Measurements from ENCODE around the gene AS3MT.
"Not testable (repeated sequence)": the region's sequence is repeated elsewhere in the genome, so short reads cannot be mapped to it uniquely, and the experiment has no call there.

The AS3MT gene

GRCh38 chr10:102919992-102920739 lies 50.9 kb downstream of the AS3MT start:
- DNase-seq (ENCODE audit: low spot score) = no peak

- no peak for DNase-seq (ENCODE audit: low spot score)
Measured at GRCh38 chr10:102923601-102924000, 54.3 kb downstream of the AS3MT start.

GRCh38 chr10:102926842-102927241 lies 57.6 kb downstream of the AS3MT start:
- no peak for DNase-seq (ENCODE audit: low spot score)

GRCh38 chr10:102927311-102928010 lies 58.2 kb downstream of the AS3MT start:
- DNase-seq (ENCODE audit: low spot score) = no peak

- DNase-seq (ENCODE audit: low spot score) = not testable (repeated sequence)
Measured at GRCh38 chr10:102928442-102928841, 59.2 kb downstream of the AS3MT start.

- DNase-seq (ENCODE audit: low spot score) = no peak
Measured at GRCh38 chr10:102930720-102931119, 61.5 kb downstream of the AS3MT start.

- DNase-seq (ENCODE audit: low spot score) = no peak
Measured at GRCh38 chr10:102931643-102932042, 62.4 kb downstream of the AS3MT start.

- DNase-seq (ENCODE audit: low spot score) = no peak
Measured at GRCh38 chr10:102935505-102935904, 66.2 kb downstream of the AS3MT start.

- DNase-seq (ENCODE audit: low spot score) = no peak
Measured at GRCh38 chr10:102935939-102936605, 66.8 kb downstream of the AS3MT start.

GRCh38 chr10:102941401-102941800 lies 72.1 kb downstream of the AS3MT start:
- no peak for DNase-seq (ENCODE audit: low spot score)

- no peak for DNase-seq (ENCODE audit: low spot score)
Measured at GRCh38 chr10:102945449-102945848, 76.2 kb downstream of the AS3MT start.

GRCh38 chr10:102945962-102946361 lies 76.7 kb downstream of the AS3MT start:
- DNase-seq (ENCODE audit: low spot score) = no peak

GRCh38 chr10:102946992-102947391 lies 77.7 kb downstream of the AS3MT start:
- no peak for DNase-seq (ENCODE audit: low spot score)

- DNase-seq (ENCODE audit: low spot score) = no peak
Measured at GRCh38 chr10:102948176-102948575, 78.9 kb downstream of the AS3MT start.

- no peak for DNase-seq (ENCODE audit: low spot score)
Measured at GRCh38 chr10:102948786-102949185, 79.5 kb downstream of the AS3MT start.

GRCh38 chr10:102949916-102950315 lies 80.6 kb downstream of the AS3MT start:
- no peak for DNase-seq (ENCODE audit: low spot score)

GRCh38 chr10:102951316-102951715 lies 82.0 kb downstream of the AS3MT start:
- no peak for DNase-seq (ENCODE audit: low spot score)

Data from RKO (cell line).